ENCODE measurements around the gene SPRR2D.

DNA sequence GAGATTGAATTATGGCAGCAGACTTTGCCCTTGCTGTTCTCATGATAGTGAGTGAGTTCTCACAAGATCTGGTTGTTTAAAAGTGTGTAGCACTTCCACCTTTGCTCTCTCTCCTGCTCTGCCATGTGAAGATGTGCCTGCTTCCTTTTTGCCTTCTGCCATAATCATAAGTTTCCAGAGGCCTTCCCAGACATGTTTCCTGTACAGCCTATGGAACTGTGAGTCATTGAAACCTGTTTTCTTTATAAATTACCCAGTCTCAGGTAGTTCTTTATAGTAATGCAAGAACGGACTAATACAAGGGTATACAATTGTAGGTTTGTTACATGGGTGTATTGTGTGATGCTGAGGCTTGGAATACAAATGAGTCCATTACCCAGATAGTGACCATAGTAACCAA is 5.7 kb downstream of the SPRR2D start:
- TF ChIP-seq, protein P1, sequence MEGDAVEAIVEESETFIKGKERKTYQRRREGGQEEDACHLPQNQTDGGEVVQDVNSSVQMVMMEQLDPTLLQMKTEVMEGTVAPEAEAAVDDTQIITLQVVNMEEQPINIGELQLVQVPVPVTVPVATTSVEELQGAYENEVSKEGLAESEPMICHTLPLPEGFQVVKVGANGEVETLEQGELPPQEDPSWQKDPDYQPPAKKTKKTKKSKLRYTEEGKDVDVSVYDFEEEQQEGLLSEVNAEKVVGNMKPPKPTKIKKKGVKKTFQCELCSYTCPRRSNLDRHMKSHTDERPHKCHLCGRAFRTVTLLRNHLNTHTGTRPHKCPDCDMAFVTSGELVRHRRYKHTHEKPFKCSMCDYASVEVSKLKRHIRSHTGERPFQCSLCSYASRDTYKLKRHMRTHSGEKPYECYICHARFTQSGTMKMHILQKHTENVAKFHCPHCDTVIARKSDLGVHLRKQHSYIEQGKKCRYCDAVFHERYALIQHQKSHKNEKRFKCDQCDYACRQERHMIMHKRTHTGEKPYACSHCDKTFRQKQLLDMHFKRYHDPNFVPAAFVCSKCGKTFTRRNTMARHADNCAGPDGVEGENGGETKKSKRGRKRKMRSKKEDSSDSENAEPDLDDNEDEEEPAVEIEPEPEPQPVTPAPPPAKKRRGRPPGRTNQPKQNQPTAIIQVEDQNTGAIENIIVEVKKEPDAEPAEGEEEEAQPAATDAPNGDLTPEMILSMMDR (optimal IDR thresholded peaks at IDR 0.05 in 1 of 3, IDR thresholded peaks at IDR 0.05 in 1 of 3, conservative IDR thresholded peaks at IDR 0.05 in 1 of 3; ENCODE audit: extremely low read depth in 1 of 3, insufficient read depth in 2 of 3, low read length in 3 of 3) = no peak
- no peak for TF ChIP-seq EZH2 (IDR thresholded peaks at IDR 0.05; ENCODE audit: low read length)
